Testis (tissue), 3 donors: ENCODE results near the gene KCNH5. TPM values are rescaled to one million over a fixed set of nuclear protein-coding genes. Genes with fewer than 3 reads are reported as not detected.

Experiments used
- DNase-seq: peaks from one replicate; pipeline ENCODE4 v3.0.0-alpha.2; 2019
- H3K27ac ChIP-seq, 2 donors: fragments of 200-600 bp; sonication (generic); one replicate each; pipeline ENCODE4 v1.5.1; 2019
- H3K27me3 ChIP-seq: fragments of 200-600 bp; sonication (generic); one replicate; pipeline ENCODE4 v1.5.1; 2019
- H3K36me3 ChIP-seq: fragments of 200-600 bp; sonication (generic); one replicate; pipeline ENCODE4 v1.5.1; 2017; ENCODE audit warnings: low read depth; ENCODE audit errors: missing control alignments
- H3K4me1 ChIP-seq: fragments of 200-600 bp; sonication (generic); one replicate; pipeline ENCODE4 v1.5.1; 2019
- H3K4me3 ChIP-seq, 2 donors: fragments of 200-600 bp; sonication (generic); one replicate each; pipeline ENCODE4 v1.5.1; 2017 to 2019
- H3K9me3 ChIP-seq: fragments of 200-600 bp; sonication (generic); one replicate; pipeline ENCODE4 v1.5.1; 2017
- CTCF ChIP-seq, 3 experiments: fragments of 450-650 bp in 2 of 3; fragments of 200-600 bp in 1 of 3; sonication (generic) in 1 of 3; IDR thresholded peaks; one replicate each; pipeline ENCODE4 v1.5.1; 2016 to 2019; ENCODE audit warnings: antibody characterized with exemption in 3 of 3, mild to moderate bottlenecking in 2 of 3, moderate library complexity in 1 of 3
- POLR2A ChIP-seq: fragments of 450-650 bp; IDR thresholded peaks from one replicate; pipeline ENCODE4 v1.6.1; 2017; ENCODE audit warnings: antibody characterized with exemption, mild to moderate bottlenecking, moderate library complexity
- WGBS, 2 donors: methylation state at CpG; one replicate each; pipeline ENCODE4 v1.1.5; 2018; 5-methylcytosine and 5-hydroxymethylcytosine counted together
- intact Hi-C: fragments of 100-400 bp; cut with DNase I; formaldehyde crosslinking; loops from one replicate; pipeline ENCODE4 v1.15.1; 2023; ENCODE audit warnings: low total_unique reads
- polyA plus RNA-seq: library from polyadenylated mRNA; stranded (reverse); fragments of 350-450 nt; fragmentation: Illumina TruSeq; extraction: RNeasy Lipid Tissue Mini Kit (QIAGEN cat#74804); gene quantifications from one replicate; pipeline ENCODE4 v1.2.3, GENCODE V29; 2014; ENCODE audit warnings: low read depth, low replicate concordance; ENCODE audit not compliant: insufficient read depth
- total RNA-seq, 2 donors: library from RNA; depleted of rRNA; stranded (reverse); fragments of >200 nt; gene quantifications; one replicate each; pipeline ENCODE4 v1.2.3, GENCODE V29; 2016

The KCNH5 gene
- total and polyA plus RNA-seq, 3 donors from 2014 or later, result 0.53 to 1.7 (median 0.93) TPM

GRCh38 chr14:62661818-62662217 lies 383.4 kb downstream of the KCNH5 start:
- Histone ChIP-seq H3K36me3 (no peaks in the 10 kb centered on the region), H3K9me3 (no peaks in the 10 kb centered on the region), H3K27me3 (no peaks in the 10 kb centered on the region), H3K4me3 (no peak overlapping the region), H3K27ac (no peak overlapping the region), H3K4me1 (no peaks in the 10 kb centered on the region)
- no peak for TF ChIP-seq CTCF (IDR thresholded peaks at IDR 0.05)
- no peak for DNase-seq
- 86 to 90% methylated on average over 1 of the region's 1 CpG for WGBS, 2 donors
- intact Hi-C loops, result no loop called here

DNA sequence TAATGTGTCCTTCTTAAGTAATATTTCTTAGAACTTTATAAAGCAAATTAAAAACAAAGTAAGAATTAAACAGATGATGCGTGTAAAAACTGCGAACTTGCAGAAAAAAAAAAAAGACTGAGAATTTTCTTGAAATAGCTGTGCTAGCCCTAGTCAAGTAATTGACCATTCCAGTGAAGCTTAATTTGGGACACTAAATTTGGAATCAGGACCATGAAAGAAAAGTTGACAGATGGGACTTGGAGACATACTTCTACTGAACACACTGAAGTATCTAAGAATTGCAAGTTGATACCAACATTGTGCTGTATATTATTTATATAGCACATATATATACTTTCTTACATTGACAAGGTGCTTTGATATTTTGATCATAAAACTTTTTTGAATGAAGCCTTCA lies 386.6 kb downstream of the KCNH5 start:
- Histone ChIP-seq H3K27ac (no peak overlapping the region), H3K9me3 (no peaks in the 10 kb centered on the region), H3K4me1 (no peaks in the 10 kb centered on the region), H3K4me3 (no peak overlapping the region), H3K27me3 (no peaks in the 10 kb centered on the region), H3K36me3 (no peaks in the 10 kb centered on the region)
- 96 to 99% methylated on average over 2 of the region's 2 CpGs for WGBS, 2 donors
- intact Hi-C loops, result no loop called here
- DNase-seq, result no peak
- TF ChIP-seq CTCF (IDR thresholded peaks at IDR 0.05) (no peak), POLR2A (no peak)

GRCh38 chr14:62657376-62657775 lies 387.9 kb downstream of the KCNH5 start:
- no peak overlapping the region for H3K27ac ChIP-seq
- intact Hi-C loops, result no loop called here
- no peak for DNase-seq
- no peaks in the 10 kb centered on the region for H3K9me3 ChIP-seq
- 74 to 78% methylated on average over 2 of the region's 2 CpGs for WGBS, 2 donors
- no peak overlapping the region for H3K4me3 ChIP-seq
- H3K36me3 ChIP-seq, result no peaks in the 10 kb centered on the region
- H3K27me3 ChIP-seq, result no peaks in the 10 kb centered on the region
- TF ChIP-seq POLR2A, result no peak
- TF ChIP-seq CTCF (IDR thresholded peaks at IDR 0.05), result no peak
- no peaks in the 10 kb centered on the region for H3K4me1 ChIP-seq

- no peak for TF ChIP-seq POLR2A
- TF ChIP-seq CTCF (IDR thresholded peaks at IDR 0.05), result no peak
- intact Hi-C loops, result no loop called here
- Histone ChIP-seq H3K36me3 (no peaks in the 10 kb centered on the region), H3K27me3 (no peaks in the 10 kb centered on the region), H3K4me1 (no peaks in the 10 kb centered on the region), H3K9me3 (no peaks in the 10 kb centered on the region), H3K27ac (no peak overlapping the region), H3K4me3 (no peak overlapping the region)
- WGBS, 2 donors, result 56 to 60% methylated on average over 4 of the region's 4 CpGs
- DNase-seq, result no peak
These were observed 390.1 kb downstream of the KCNH5 start for GRCh38 chr14:62655166-62655565.

DNA sequence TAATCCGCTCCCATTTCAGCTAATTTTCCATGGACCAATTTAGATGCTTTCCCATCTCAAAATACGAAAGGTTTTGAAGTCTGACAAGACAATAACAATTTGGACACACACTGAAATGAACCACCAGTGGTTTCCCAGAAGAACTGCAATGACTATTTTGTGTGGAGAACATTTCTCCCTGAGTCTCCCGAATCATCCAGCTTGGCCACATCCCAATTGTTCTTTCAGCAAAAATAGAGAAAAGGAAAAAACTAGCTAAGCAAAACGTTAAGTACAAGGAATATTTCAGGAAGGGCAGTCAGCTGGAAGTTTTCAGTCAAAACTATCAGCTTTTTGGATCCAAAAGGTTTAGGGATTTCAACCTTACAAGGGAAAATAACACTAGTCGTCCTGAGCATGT lies 390.6 kb downstream of the KCNH5 start:
- no peak overlapping the region for H3K27ac ChIP-seq
- TF ChIP-seq CTCF (IDR thresholded peaks at IDR 0.05) (no peak), POLR2A (no peak)
- no peaks in the 10 kb centered on the region for H3K27me3 ChIP-seq
- H3K9me3 ChIP-seq, result no peaks in the 10 kb centered on the region
- no peak for DNase-seq
- no peaks in the 10 kb centered on the region for H3K36me3 ChIP-seq
- H3K4me1 ChIP-seq, result no peaks in the 10 kb centered on the region
- intact Hi-C loops, result no loop called here
- no peak overlapping the region for H3K4me3 ChIP-seq
- WGBS, 2 donors, result 51 to 53% methylated on average over 5 of the region's 5 CpGs

Other genes with a start within 250 kb of the KCNH5 start
- 10 to 100 TPM in 1 of 2 donors, 1 to 10 TPM in 1; 8.3 to 18.6 TPM for gene RHOJ, start 159.0 kb upstream of the KCNH5 start, total RNA-seq
- 8.4 TPM for gene RHOJ, start 159.0 kb upstream of the KCNH5 start, polyA plus RNA-seq